Mucosa of stomach (tissue), 1 donor: ENCODE data around the gene EIF3L.

Experiments
- H3K27me3 ChIP-seq: one replicate; pipeline ENCODE4 v1.7.0; 2013; ENCODE audit warnings: mild to moderate bottlenecking, low read length; ENCODE audit not compliant: control insufficient read depth, insufficient read depth
- H3K36me3 ChIP-seq: one replicate; pipeline ENCODE4 v1.7.0; 2013; ENCODE audit warnings: low read length; ENCODE audit not compliant: control insufficient read depth, insufficient read depth
- H3K4me1 ChIP-seq: one replicate; pipeline ENCODE4 v1.7.0; 2013; ENCODE audit warnings: mild to moderate bottlenecking, low read length; ENCODE audit not compliant: control insufficient read depth, insufficient read depth
- H3K4me3 ChIP-seq: one replicate; pipeline ENCODE4 v1.7.0; 2013; ENCODE audit warnings: low read length
- H3K9ac ChIP-seq: one replicate; pipeline ENCODE4 v1.7.0; 2013; ENCODE audit warnings: mild to moderate bottlenecking, low read length, moderate library complexity
- H3K9me3 ChIP-seq: one replicate; pipeline ENCODE4 v1.7.0; 2013; ENCODE audit warnings: mild to moderate bottlenecking, low read length, moderate library complexity; ENCODE audit not compliant: control insufficient read depth
- donor health status: Pancreatic carcinoma.

Gene EIF3L

DNA sequence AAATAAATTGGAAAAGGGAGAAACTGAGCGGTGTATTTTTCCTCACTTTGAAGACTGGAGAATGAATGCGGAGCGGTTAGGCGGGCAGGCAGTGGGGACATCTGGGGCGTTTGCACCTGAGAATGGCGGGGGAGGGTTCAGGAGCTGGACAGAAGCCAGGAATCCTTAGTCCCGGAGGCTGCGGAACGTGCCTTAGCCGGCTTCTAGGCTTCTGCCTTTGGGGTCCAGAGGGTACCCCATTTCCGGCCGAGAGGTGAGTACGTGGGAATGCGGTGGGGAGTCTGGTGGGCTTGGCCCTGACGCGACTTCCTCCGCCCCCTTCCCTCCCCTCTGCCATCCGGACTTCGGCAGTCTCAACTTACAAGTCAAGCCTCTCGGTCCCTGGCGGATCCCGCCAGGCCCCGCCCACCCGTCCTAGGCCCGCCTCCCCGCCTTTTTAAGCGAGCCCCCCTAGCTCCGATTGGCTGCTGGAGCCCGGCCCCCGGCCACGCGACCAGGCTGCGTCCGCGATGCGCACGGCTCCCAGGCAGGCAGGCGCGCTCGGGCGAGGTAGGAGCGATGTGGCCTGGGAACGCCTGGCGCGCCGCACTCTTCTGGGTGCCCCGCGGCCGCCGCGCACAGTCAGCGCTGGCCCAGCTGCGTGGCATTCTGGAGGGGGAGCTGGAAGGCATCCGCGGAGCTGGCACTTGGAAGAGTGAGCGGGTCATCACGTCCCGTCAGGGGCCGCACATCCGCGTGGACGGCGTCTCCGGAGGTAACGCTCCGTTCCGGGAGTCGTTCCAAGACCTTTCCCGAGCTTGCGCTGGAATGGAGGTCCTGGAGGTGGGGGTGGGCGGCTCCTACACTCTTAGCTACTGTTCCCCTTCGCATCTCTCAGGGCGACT is 41.6 kb upstream of the EIF3L start, which contains the start of gene GCAT:
Gene GCAT, plus strand, starts transcription at position 525 of the 884 bp plus-strand sequence. Its CDS starts 34 bp downstream, at position 559.
- Histone ChIP-seq H3K36me3 (no peaks in the 10 kb centered on the region), H3K4me3 (peak within 1 kb of the TSS; percentile 94), H3K9ac (peak within 1 kb of the TSS; percentile 96), H3K27me3 (peaks cover 3% of the 10 kb centered on the region), H3K9me3 (no peaks in the 10 kb centered on the region), H3K4me1 (peaks cover 42% of the 10 kb centered on the region)

DNA sequence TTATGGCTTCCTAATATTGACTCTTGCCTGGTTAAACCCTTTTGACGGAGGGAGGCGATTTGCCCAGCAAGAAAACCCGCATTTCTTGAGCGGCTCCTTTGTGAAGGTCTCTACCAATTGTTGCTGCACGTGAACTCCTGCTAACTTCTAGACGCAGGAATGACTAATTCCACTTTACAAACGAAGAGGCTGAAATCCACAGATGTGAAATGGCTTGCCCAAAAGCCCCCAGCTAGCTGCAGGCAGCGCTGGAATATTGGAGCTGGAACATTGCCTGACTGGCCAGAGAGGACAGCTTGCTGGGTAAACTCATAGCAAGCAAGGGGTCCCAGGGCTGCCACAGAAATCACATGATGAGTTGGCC is 40.9 kb upstream of the EIF3L start:
- peak overlapping the region; percentile 96 for H3K9ac ChIP-seq
- no peaks in the 10 kb centered on the region for H3K36me3 ChIP-seq
- peaks cover 3% of the 10 kb centered on the region for H3K27me3 ChIP-seq
- H3K9me3 ChIP-seq = no peaks in the 10 kb centered on the region
- peaks cover 35% of the 10 kb centered on the region for H3K4me1 ChIP-seq
- peak overlapping the region; percentile 94 for H3K4me3 ChIP-seq

DNA sequence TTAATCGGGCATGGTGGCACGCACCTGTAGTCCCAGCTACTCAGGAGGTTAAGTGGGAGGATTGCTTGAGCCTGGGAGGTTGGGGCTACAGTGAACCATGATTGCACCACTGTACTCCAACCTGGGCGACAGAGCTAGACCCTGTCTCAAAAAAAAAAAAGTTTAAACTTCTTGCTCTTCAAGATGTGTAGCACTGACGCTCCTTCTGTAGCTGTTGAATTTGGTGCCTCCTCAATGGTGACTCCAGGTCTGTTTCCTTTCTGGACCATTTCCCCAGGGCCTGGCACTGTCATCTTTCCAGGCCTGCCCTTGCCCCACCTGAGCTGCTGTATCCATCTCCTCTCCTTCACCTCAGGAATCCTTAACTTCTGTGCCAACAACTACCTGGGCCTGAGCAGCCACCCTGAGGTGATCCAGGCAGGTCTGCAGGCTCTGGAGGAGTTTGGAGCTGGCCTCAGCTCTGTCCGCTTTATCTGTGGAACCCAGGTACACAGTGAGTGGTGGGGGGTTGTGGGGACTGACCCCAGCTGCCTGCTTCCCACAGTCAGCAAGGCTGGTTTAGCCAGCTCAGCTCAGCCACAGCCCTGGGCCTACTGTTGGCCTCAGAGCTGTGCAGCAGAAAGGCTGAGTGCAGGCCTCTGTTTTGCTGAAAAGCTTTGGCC is 39.4 kb upstream of the EIF3L start:
- no peaks in the 10 kb centered on the region for H3K9me3 ChIP-seq
- H3K9ac ChIP-seq = no peak overlapping the region
- H3K4me3 ChIP-seq = no peak overlapping the region
- H3K27me3 ChIP-seq = peaks cover 3% of the 10 kb centered on the region
- H3K36me3 ChIP-seq = no peaks in the 10 kb centered on the region
- H3K4me1 ChIP-seq = peaks cover 23% of the 10 kb centered on the region

DNA sequence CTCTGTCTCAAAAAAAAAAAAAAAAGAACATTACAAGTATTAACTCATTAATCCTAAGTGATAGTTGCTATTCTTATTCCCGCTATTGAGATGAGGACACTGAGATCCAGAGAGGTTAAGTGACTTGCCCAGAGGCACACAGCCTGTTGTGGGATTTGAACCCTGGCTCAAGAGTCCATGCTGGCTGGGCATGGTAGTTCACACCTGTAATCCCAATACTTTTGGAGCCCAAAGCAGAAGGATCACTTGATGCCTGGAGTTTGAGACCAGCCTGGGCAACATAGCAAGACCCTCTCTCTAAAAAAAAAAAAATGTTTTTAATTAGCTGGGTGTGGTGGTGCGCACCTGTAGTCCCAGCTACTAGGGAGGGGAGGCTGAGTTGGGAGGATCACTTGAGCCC is 37.4 kb upstream of the EIF3L start:
- peaks cover 16% of the 10 kb centered on the region for H3K4me1 ChIP-seq
- no peak overlapping the region for H3K9ac ChIP-seq
- H3K36me3 ChIP-seq = no peaks in the 10 kb centered on the region
- H3K27me3 ChIP-seq = no peaks in the 10 kb centered on the region
- H3K4me3 ChIP-seq = no peak overlapping the region
- no peaks in the 10 kb centered on the region for H3K9me3 ChIP-seq

DNA sequence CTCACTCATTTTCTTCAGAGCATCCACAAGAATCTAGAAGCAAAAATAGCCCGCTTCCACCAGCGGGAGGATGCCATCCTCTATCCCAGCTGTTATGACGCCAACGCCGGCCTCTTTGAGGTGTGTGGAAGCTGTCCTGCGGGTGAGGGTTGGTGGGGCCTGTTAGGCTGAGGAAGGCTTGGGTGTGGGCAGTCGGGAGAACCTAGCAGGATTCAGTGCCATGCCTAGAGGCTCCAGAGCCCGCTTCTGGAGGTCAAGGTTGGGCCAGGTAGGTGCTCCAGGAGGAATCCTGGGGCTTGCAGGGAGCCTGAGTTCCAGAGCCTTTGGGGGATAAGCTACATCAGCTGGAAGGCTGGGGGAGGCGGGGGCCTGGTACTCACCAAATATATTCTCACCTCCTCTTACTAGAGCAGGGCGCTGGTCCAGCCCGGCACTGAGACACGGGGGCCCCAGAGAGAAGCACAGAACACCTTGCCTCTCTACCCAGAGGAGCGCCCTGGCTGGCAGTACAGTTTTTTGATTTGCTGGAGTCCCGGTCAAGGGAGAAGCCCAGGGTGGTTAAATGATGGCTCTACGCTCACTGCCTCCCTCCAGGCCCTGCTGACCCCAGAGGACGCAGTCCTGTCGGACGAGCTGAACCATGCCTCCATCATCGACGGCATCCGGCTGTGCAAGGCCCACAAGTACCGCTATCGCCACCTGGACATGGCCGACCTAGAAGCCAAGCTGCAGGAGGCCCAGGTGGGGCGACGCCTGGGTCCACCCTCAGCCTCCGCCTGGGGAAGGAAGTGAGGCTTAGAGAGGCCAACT is 36.1 kb upstream of the EIF3L start:
- Histone ChIP-seq H3K9me3 (no peaks in the 10 kb centered on the region), H3K4me3 (no peak overlapping the region)

DNA sequence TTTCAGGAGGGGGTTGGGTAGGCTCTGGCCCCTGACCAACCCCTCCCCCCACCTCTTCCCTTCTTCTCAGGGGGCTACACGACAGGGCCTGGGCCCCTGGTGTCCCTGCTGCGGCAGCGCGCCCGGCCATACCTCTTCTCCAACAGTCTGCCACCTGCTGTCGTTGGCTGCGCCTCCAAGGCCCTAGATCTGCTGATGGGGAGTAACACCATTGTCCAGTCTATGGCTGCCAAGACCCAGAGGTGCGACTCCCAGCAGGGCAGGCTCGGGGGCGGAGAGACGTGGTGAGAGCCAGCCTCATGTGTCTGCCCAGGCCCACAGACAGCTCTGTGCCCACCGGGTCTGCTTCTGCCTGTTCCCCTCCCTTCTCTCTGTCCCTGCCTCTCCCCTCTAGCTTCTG is 33.6 kb upstream of the EIF3L start:
- no peaks in the 10 kb centered on the region for H3K9me3 ChIP-seq
- peaks cover 21% of the 10 kb centered on the region for H3K4me1 ChIP-seq
- peaks cover 20% of the 10 kb centered on the region for H3K27me3 ChIP-seq
- H3K36me3 ChIP-seq = no peaks in the 10 kb centered on the region
- H3K4me3 ChIP-seq = no peak overlapping the region
- no peak overlapping the region for H3K9ac ChIP-seq

More for the DNA sequence above, 36.1 kb upstream of the EIF3L start:
- Histone ChIP-seq H3K36me3 (no peaks in the 10 kb centered on the region), H3K4me1 (peaks cover 22% of the 10 kb centered on the region), H3K9ac (no peak overlapping the region), H3K27me3 (peaks cover 6% of the 10 kb centered on the region)

DNA sequence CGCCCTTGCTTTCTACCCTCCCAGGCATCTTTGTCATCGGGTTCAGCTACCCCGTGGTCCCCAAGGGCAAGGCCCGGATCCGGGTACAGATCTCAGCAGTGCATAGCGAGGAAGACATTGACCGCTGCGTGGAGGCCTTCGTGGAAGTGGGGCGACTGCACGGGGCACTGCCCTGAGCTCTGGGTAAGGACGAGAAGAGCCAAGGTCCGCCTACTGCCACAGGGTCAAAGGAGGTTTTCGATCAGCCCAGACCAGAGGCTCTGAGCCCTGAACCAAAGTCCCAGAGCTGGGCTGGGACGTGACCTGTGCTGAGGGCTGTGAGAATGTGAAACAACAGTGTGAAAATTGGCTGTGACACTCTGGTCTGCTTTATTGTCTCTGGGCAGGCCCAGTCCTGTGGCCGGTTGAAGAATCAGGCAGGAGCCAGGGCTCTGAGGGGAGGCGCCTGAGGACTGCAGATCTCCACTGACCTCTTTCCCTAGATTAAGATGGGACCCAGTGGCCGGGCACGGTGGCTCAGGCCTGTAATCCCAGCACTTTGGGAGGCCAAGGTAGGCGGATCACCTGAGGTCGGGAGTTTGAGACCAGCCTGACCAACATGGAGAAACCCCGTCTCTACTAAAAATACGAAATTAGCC is 32.6 kb upstream of the EIF3L start:
- no peak overlapping the region for H3K9ac ChIP-seq
- H3K9me3 ChIP-seq = no peaks in the 10 kb centered on the region
- peaks cover 26% of the 10 kb centered on the region for H3K27me3 ChIP-seq
- no peaks in the 10 kb centered on the region for H3K36me3 ChIP-seq
- no peak overlapping the region for H3K4me3 ChIP-seq
- peaks cover 21% of the 10 kb centered on the region for H3K4me1 ChIP-seq

DNA sequence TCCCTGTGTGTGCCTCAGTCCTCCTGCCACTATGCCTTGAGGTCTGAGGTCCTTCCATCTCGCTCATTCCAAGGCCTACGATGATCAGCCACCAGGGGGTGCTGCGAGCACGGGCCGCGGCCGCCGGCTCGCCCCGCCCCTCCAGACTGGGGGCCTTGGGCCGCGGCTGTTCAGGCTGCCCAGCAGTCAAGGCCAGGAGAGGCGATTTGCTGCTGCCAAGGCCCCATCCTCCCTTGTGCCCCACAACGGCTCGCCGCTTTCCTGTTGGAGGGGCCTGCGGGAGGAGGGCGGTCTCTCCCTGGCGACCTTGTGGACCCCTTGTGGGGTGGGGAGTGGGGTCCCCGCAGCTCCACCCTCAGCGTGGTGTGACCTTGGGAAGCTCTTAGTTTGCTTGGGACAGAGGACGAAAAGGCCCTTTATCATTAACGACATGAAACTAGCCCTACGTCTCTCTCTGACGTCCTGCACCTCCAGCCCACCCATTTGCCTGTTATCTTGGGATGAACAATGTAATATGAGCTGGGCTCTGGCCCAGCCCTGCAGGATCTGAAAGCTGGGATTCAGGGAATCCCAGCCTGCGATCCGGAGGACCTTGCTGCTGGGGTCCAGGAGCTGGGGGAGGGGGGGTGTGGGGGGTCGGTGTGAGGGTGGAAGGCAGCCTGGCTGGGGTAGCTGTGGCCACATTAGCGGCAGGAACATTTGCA is 31.4 kb upstream of the EIF3L start:
- H3K9ac ChIP-seq = peak overlapping the region; percentile 33
- peak overlapping the region; percentile 33 for H3K4me3 ChIP-seq
- no peaks in the 10 kb centered on the region for H3K36me3 ChIP-seq
- H3K9me3 ChIP-seq = no peaks in the 10 kb centered on the region
- H3K4me1 ChIP-seq = peaks cover 21% of the 10 kb centered on the region
- peaks cover 37% of the 10 kb centered on the region for H3K27me3 ChIP-seq

DNA sequence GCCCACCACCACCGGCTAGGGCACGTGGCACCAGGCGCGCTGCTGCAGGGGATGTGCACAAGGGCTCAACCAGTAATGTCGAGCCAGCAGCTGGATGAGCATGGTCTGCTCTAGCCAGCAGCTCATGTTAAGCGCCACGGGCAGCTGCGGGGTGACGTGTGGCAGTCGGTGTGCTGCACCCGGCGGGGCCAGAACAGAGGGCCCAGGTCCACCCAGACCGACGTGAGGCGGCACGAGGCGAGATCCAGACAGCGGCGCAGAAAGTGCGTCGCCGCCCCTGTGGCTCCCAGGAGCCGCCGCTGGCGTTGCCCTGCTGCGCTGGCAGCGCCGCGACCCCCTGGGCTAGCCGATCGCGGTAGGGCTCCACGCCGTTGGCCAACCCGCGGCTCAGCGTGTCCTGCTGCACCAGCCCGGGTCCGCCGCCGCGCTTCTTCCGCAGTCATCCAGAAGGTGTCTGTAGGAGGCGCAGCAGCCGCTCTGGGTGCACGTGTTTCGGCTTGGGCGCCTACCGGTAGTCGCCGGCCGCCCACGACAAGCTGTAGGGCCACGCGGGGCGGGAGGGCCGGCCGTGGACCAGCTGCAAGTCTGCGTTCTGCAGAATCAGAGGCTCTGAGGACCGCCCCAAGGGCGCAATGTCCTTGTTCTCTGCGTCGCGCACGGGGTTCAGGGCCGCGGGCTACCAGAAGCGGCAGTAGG is 30.7 kb upstream of the EIF3L start:
- Histone ChIP-seq H3K4me3 (no peak overlapping the region), H3K27me3 (peaks cover 44% of the 10 kb centered on the region), H3K4me1 (peaks cover 21% of the 10 kb centered on the region), H3K9me3 (no peaks in the 10 kb centered on the region), H3K9ac (no peak overlapping the region), H3K36me3 (no peaks in the 10 kb centered on the region)

DNA sequence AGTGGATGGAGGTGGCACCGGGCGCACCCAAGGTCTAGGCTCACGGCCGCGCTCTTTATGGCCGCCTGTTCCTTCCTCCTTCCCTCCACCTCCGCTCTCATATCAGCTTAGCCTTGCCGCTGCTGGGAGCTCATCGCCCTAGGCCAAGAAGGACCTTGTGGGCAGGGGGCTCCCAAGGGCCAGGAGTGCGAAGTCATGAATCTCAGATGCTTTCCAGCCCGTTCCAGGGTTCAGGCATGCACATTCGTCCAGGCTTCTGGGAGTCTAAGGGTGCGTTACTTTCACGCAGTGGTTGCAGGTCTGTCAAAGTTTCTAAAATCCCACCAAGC is 30.1 kb upstream of the EIF3L start:
- Histone ChIP-seq H3K9me3 (no peaks in the 10 kb centered on the region), H3K4me3 (no peak overlapping the region), H3K9ac (no peak overlapping the region), H3K27me3 (peaks cover 49% of the 10 kb centered on the region), H3K36me3 (no peaks in the 10 kb centered on the region), H3K4me1 (peaks cover 21% of the 10 kb centered on the region)

DNA sequence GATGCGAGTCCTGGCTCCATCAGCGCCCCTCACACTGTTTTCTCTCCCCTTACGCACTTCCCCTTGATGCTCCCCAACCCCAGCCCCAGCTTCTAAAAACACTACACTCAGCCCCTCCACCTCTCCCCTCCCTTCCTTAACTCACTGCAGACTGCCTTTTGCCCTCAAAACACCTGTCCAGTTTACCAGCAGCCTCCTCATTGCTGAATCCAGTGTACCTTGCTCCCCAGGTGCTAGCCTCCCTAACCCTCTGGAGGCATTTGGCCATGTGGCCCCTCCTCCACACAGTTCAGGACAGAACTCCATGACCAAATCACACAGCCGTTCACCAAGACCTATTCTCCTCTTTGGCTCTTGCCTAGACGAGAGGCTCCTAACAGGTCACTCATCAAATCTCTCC is 28.9 kb upstream of the EIF3L start:
- no peaks in the 10 kb centered on the region for H3K9me3 ChIP-seq
- H3K27me3 ChIP-seq = peaks cover 53% of the 10 kb centered on the region
- no peaks in the 10 kb centered on the region for H3K36me3 ChIP-seq
- no peak overlapping the region for H3K9ac ChIP-seq
- H3K4me1 ChIP-seq = peaks cover 21% of the 10 kb centered on the region
- H3K4me3 ChIP-seq = no peak overlapping the region
